HepG2 (cell line): ENCODE measurements around the gene SPATA25. TPM values are rescaled to one million over a fixed set of nuclear protein-coding genes. Genes with fewer than 3 reads are reported as not detected.
A peak's percentile ranks its signal among the peaks of the same experiment; 100 is the strongest.

Source experiments
- GPN1 ChIP-seq: sonication (generic); formaldehyde crosslinking; IDR thresholded peaks from 2 replicates; pipeline ENCODE4 v1.5.1; 2020; ENCODE audit warnings: missing genetic modification reagents, borderline replicate concordance
- HDAC1 ChIP-seq: sonication (generic); formaldehyde crosslinking; IDR thresholded peaks from 2 replicates; pipeline ENCODE4 v1.5.1; 2020; ENCODE audit warnings: mild to moderate bottlenecking, missing genetic modification reagents
- KIAA2018 ChIP-seq: sonication (generic); formaldehyde crosslinking; IDR thresholded peaks from 2 replicates; pipeline ENCODE4 v1.5.0; 2020; ENCODE audit warnings: mild to moderate bottlenecking, missing genetic modification reagents, borderline replicate concordance
- KLF9 ChIP-seq: IDR thresholded peaks from 2 replicates; pipeline ENCODE4 v1.6.1; 2016; ENCODE audit warnings: low read depth
- MED8 ChIP-seq: sonication (generic); formaldehyde crosslinking; IDR thresholded peaks from 2 replicates; pipeline ENCODE4 v1.8.1; 2023; ENCODE audit warnings: mild to moderate bottlenecking, missing genetic modification reagents; ENCODE audit not compliant: insufficient replicate concordance
- NAIF1 ChIP-seq: sonication (generic); formaldehyde crosslinking; IDR thresholded peaks from 2 replicates; pipeline ENCODE4 v1.5.0; 2020; ENCODE audit warnings: mild to moderate bottlenecking, missing genetic modification reagents, borderline replicate concordance
- NR2F1 ChIP-seq, 2 experiments: fragments of 450-650 bp in 1 of 2; formaldehyde crosslinking in 1 of 2; IDR thresholded peaks; 2 replicates each; pipeline versions ENCODE4 v1.5.0 to v1.6.1; 2016 to 2020; ENCODE audit warnings: mild to moderate bottlenecking in 1 of 2, missing compliant biosample characterization in 1 of 2, missing genetic modification reagents in 1 of 2, moderate library complexity in 1 of 2
- NR2F2 ChIP-seq: IDR thresholded peaks from 2 replicates; pipeline ENCODE4 v1.6.1; 2012; ENCODE audit warnings: low read depth, inconsistent platforms, borderline replicate concordance
- PITX1 ChIP-seq: sonication (generic); formaldehyde crosslinking; IDR thresholded peaks from 2 replicates; pipeline ENCODE4 v1.5.1; 2020; ENCODE audit warnings: mild to moderate bottlenecking, missing genetic modification reagents
- RFXAP ChIP-seq: sonication (generic); formaldehyde crosslinking; IDR thresholded peaks from 2 replicates; pipeline ENCODE4 v1.4.0; 2020; ENCODE audit warnings: missing genetic modification reagents, borderline replicate concordance
- TGIF2 ChIP-seq: IDR thresholded peaks from 2 replicates; pipeline ENCODE4 v1.6.1; 2016; ENCODE audit warnings: control low read depth, missing compliant biosample characterization
- YEATS2 ChIP-seq: sonication (generic); formaldehyde crosslinking; IDR thresholded peaks from 2 replicates; pipeline ENCODE4 v1.4.0; 2020; ENCODE audit warnings: missing genetic modification reagents, borderline replicate concordance
- ZBTB26 ChIP-seq: IDR thresholded peaks from 2 replicates; pipeline ENCODE4 v1.6.1; 2016; ENCODE audit warnings: missing compliant biosample characterization, missing genetic modification reagents, borderline replicate concordance
- ZBTB3 ChIP-seq: sonication (generic); formaldehyde crosslinking; IDR thresholded peaks from 2 replicates; pipeline ENCODE4 v1.4.0; 2020; ENCODE audit warnings: low read depth, mild to moderate bottlenecking, moderate library complexity, missing genetic modification reagents, borderline replicate concordance
- ZBTB37 ChIP-seq: sonication (generic); formaldehyde crosslinking; IDR thresholded peaks from 2 replicates; pipeline ENCODE4 v1.4.0; 2020; ENCODE audit warnings: mild to moderate bottlenecking, missing genetic modification reagents
- ZNF10 ChIP-seq: sonication (generic); formaldehyde crosslinking; IDR thresholded peaks from 2 replicates; pipeline ENCODE4 v1.4.0; 2020; ENCODE audit warnings: mild to moderate bottlenecking, low read depth, missing genetic modification reagents, borderline replicate concordance
- ZNF382 ChIP-seq: sonication (generic); formaldehyde crosslinking; IDR thresholded peaks from 2 replicates; pipeline ENCODE4 v1.5.0; 2020; ENCODE audit warnings: missing genetic modification reagents, mild to moderate bottlenecking, borderline replicate concordance
- ZNF747 ChIP-seq: sonication (generic); formaldehyde crosslinking; IDR thresholded peaks from 2 replicates; pipeline ENCODE4 v1.8.1; 2023; ENCODE audit warnings: missing genetic modification reagents, mild to moderate bottlenecking, borderline replicate concordance
- polyA plus RNA-seq, 8 experiments: library from polyadenylated mRNA; depleted of rRNA in 3 of 8; stranded (reverse) in 7 of 8; unstranded in 1 of 8; fragments of >200 nt; fragmentation: Illumina TruSeq in 4 of 8; extraction: Trizol in 4 of 8; gene quantifications; 2 replicates each; pipeline versions ENCODE4 v1.2.1 to v1.2.3, GENCODE V29; 2011 to 2016; ENCODE audit warnings: low read depth in 4 of 8, missing spikeins in 1 of 8, mixed read lengths in 1 of 8; ENCODE audit not compliant: insufficient read depth in 1 of 8
- total RNA-seq, 5 experiments: library from RNA; depleted of rRNA; stranded (reverse); fragments of >200 nt; fragmentation: Illumina TruSeq; extraction: Trizol; gene quantifications; 2 replicates each; pipeline ENCODE4 v1.2.3, GENCODE V29; 2016; ENCODE audit warnings: low read depth in 1 of 5

SPATA25 gene
- total and polyA plus RNA-seq, 2 of the 13 experiments (the other 11 are each of a cell fraction or from before 2014, with no cell fraction given) = 4.8 to 7.6 TPM

GRCh38 chr20:45927071-45927878, 39.9 kb upstream of the SPATA25 start (continued):
- TF ChIP-seq ZNF382 (CRISPR knock-in tag) (no peak), TGIF2 (no peak), ZBTB37 (CRISPR knock-in tag) (0 out of 2 replicates have a peak, but pooled peaks have one; percentile 63), ZBTB3 (CRISPR knock-in tag) (peak; percentile 87), NR2F2 (peak; percentile 79), HDAC1 (peak; percentile 89), NR2F1 (CRISPR knock-in tag; IDR thresholded peaks at IDR 0.05) (peak; percentile 70 to 86), ZNF747 (peak; percentile 96; the same call in 1 of the 2 replicates), ZNF10 (CRISPR knock-in tag) (no peak), PITX1 (CRISPR knock-in tag) (peak; percentile 96), GPN1 (CRISPR knock-in tag) (no peak), KLF9 (CRISPR knock-in tag) (no peak), KIAA2018 (CRISPR knock-in tag) (no peak), RFXAP (CRISPR knock-in tag) (peak; percentile 70; the same call in 1 of the 2 replicates), NAIF1 (CRISPR knock-in tag) (peak; percentile 88; the same call in 1 of the 2 replicates), MED8 (CRISPR knock-in tag) (peak; percentile 50), ZBTB26 (peak; percentile 74; the same call in 1 of the 2 replicates), YEATS2 (peak; percentile 63; the same call in 1 of the 2 replicates)
